DMS153 treated with DMSO at 0.1 percent for 48 hours (cell line): ENCODE measurements around the gene SLCO4A1.
A peak's percentile ranks its signal among the peaks of the same experiment; 100 is the strongest.

Experiments
- DNase-seq: peaks from one replicate; lab custom pipeline; 2025; ENCODE audit not compliant: unreplicated experiment; lab: John Stamatoyannopoulos, UW

The SLCO4A1 gene, protein sequence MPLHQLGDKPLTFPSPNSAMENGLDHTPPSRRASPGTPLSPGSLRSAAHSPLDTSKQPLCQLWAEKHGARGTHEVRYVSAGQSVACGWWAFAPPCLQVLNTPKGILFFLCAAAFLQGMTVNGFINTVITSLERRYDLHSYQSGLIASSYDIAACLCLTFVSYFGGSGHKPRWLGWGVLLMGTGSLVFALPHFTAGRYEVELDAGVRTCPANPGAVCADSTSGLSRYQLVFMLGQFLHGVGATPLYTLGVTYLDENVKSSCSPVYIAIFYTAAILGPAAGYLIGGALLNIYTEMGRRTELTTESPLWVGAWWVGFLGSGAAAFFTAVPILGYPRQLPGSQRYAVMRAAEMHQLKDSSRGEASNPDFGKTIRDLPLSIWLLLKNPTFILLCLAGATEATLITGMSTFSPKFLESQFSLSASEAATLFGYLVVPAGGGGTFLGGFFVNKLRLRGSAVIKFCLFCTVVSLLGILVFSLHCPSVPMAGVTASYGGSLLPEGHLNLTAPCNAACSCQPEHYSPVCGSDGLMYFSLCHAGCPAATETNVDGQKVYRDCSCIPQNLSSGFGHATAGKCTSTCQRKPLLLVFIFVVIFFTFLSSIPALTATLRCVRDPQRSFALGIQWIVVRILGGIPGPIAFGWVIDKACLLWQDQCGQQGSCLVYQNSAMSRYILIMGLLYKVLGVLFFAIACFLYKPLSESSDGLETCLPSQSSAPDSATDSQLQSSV

DNA sequence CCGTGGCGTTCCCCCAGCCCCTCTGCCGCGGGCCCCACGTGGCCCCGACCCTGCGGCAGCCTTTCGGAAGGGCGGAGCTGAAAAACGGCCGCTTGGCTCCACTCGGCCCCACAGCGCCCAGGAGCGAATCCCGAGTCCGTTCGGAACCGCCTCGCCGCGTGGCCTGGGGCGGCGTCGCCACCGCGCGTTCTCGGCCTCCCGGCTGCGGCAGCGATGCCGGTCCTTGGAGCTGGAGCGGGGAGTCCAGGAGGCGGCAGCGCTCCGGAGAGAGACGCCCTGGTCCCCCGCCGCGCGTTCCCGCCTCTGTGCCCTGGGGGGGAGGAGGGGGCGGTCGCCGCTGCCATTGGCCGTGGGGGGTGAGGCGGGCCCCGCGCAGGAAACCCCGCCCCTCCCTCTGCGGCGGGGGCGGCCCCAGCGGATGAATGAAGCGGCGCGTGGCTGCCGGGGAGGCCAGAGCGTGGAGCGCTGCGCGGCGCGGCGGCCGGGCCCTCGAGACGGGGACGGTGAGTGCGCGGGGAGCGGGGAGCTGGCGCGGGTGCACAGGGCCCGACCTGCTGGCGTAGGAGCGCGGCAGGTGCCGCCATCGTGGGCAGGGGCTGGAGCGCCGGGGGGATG is at the start of gene SLCO4A1:
SLCO4A1 (plus strand) TSS at position 453 of the 615 bp plus-strand sequence. CDS start 13,952 bp downstream, outside the sequence.
- peak; percentile 77 for DNase-seq

DNA sequence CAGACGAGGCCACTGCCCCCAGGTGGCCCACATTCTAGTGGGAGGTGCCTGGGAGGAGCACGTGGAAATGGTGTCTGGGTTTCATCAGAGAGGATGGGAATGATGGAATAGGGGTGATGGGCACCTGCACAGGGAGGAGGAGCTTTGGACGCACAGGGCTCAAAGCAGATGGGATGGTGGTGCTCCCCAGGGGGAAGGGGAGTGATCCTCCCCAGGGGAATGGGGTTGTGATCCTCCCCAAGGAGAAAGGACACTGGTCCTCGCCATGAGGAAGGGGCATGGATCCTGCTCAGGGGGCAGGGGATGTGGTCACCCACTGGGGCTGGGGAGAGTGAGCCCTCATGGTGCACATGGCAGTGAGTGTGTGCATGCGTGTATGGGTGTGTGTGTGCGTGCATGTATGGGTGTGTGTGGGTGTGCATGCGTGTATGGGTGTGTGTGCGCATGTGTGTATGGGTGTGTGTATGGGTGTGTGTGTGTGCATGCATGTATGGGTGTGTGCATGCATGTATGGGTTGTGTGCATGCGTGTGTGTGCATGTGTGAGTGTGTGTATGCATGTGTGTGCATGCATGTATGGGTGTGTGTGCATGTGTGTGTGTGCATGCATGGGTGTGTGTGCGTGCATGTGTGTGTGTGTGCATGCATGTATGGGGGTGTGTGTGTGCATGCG is 49.7 kb upstream of the SLCO4A1 start:
- no peak for DNase-seq

DNA sequence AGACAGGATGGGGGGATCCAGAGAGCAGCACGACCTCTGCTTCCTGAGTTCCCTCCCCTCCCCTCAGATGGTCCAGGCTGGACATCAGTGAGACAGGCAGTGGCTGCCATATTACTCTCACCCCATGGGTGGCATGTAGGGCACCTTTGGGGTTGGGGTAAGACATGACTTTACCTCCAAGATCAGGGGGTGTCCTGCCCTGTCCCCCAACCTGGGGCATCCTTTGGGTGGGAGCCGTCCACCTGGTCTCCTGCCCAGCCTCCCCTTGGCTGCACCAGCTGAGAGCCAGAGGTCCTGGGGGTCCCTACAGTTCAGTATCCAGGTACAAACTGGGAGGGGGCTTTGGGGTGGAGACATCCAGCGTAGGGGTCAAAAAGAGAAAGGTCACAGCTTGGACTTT is 48.7 kb upstream of the SLCO4A1 start:
- DNase-seq, result no peak

DNA sequence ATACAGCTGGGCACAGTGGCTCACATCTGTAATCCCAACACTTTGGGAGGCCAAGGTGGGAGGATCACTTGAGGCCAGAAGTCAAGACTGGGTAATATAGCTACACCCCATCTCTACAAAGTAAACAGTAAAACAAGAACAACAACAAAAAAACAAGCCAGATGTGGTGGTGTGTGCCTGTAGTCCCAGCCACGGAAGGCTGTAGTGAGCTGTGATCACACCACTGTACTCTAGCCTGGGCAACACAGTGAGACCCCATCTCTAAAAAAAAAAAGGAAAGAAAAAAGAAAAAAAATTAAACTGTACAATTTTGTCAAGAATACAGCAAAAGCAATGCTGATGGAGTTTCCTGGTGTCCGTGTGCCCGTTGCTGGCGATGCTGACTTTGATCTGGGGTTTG is 47.2 kb upstream of the SLCO4A1 start:
- DNase-seq, result no peak

DNA sequence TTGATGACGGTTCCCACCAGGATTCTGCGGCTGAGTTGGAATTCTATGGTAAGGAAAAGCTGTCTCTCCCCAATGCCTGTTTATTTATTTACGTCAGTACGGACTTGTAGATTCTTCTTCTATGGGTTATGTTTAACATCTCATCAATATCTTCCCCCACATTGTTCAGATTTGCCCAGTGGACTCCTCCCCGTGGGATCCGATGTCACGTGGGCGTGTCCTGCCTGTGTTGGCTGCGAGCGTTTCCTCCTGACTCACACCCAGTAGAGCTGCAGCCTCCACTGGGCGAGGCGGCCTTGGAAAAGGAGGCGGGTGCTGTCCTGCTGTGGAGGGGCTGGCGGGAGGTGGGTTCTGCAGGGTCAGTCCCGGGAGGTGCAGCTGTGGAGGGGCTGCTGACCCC is 46.8 kb upstream of the SLCO4A1 start:
- DNase-seq, result peak; percentile 27

DNA sequence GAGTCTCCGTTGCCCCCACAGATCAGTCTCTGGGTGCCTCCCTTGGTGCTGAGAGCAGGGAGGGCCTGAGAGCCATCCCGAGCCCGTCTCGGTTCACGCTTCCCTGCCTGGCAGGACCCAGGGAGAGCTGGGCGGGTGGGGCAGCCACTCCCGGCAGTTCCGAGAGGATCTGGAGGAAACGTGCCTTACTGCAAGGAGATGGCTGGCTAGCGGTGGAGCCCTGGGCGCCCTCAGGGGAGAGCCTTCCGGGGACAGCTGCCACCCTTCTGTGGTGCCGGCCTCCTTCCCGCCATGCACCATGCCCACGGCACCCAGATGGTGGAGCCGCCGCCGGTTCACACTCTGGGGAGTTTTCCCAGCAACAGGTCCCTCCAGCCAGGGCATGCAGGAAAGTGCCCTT is 45.8 kb upstream of the SLCO4A1 start:
- no peak for DNase-seq

DNA sequence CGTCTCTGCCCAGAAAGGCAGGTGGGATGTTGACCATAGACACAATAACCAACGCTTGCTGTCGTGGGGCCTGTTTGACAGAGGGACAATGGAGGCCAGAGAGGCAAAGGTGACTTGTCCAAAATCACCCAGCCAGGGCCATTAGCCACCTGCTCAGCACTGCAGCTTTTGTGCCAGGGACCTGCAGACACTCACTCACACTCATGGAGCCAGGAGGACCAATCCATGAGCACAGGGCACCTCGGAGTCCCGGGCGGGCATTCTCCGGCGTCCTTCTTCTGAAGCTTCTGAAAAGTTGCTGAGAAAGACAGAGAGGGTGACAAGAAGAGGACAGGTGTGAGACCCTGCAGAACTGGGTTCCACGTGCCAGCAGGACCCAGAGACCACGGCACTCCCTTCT is 45.4 kb upstream of the SLCO4A1 start:
- no peak for DNase-seq

DNA sequence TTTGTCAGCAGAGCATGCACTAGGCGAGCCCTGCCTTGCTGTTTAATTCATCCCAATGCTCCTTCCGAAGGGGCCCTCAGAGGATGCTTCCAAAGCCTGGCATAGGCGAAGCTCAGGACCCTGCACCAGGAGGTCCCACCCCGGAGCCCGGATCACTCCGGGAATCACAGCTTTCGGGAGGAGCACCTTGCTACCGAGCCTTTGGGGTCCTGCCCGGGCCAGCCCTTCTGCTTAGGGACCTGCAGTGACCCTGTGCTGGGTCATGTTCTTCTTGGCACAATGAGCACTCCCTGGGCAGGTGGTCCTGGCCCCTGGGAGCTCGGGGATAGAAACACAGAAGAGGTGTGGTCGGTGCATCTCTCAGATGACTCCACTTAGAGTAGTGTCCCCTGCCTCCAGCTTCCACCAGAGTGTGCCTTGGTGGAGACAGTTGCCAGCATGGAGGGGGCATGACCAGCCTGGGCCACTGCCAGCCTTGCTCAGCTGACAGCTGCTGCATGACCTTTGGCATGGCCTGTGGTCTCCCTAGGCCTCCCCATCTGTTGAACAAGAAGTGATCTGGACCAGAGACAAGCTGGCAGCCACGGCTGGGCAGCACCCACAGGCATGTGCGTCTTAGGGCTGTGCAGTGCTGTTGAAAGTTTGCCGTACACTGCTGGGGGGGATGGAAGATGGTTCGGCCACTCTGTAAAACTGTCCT is 44.7 kb upstream of the SLCO4A1 start:
- DNase-seq, result no peak

DNA sequence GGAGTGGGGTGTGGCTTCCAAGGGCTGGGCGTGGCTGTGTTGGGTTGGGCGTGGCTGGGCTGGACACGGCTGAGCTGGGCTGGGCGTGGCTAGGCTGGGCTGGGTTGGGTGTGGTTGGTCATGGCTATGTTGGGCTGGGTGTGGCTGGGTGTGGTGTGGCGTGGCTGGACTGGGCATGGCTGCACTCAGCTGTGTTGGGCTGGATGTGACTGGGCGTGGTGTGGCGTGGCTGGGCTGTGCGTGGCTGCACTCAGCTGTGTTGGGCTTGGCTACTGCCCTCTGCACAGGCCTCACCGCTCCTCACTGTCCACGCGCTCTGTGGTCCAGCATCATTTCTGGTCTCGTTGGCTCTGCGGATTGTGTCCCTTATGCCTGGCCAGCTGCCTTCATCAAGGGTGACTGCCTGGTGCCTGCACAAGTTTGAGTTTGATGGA is 43.5 kb upstream of the SLCO4A1 start:
- DNase-seq, result peak; percentile 14

DNA sequence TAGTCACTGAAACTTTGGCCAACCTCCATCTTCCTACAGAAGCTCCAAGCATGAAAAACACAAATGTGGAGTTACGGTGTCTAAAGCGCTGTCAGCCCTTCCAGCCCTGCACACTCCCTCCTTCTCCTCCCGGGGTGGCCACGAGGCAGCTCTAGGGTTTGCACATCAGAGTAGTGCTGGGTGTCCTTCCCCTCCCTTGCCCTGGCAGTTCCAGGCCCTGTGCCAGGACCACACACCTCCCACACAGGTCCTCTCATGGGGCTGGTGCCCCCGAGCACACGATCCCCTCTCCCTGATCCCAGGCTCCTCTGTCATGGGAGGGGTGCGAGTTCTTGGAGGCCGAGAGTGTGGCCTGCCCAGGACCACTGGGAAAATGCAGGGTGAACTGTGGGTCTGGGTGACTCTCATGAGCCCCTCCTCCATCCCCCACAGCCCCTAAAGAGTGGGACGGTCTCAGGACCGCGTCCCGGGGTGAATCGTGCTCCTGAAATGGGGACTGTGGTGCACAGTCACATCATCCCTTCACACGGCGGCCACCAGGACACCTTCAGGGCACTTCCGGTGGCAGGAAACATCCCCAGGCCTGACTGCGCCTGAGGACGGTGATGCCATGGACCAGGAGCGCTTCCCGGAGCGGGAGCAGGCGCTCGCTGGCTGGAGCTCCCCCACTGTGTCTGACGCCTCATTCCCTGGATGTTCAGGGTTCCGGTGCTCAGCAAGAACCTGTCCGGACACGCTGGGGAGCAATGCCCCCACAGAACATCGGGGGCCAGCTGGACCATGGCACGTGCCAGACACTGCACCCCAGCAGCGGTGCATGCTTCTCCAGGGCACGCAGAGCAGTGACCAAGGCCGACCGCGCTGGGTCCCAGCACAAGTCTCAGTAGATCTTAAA is 42.8 kb upstream of the SLCO4A1 start:
- DNase-seq, result no peak

DNA sequence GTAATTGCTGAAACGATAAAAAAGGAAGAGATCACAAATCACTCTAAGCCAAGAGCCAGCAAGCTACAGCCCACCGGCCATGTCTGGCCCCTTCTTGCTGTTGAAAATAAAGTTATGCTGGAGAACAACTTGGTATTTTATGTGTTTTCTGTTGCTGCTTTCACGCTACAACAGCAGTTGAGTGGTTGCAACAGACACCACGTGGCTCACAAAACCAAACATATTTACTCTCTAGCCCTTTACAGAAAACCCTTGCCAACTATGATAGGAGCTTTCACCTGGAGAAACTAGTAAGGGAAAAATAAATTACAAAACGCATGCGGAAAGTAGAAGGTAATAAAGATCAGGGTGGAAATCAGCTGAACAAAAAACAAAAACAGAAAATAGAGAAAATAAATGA is 41.1 kb upstream of the SLCO4A1 start:
- no peak for DNase-seq

DNA sequence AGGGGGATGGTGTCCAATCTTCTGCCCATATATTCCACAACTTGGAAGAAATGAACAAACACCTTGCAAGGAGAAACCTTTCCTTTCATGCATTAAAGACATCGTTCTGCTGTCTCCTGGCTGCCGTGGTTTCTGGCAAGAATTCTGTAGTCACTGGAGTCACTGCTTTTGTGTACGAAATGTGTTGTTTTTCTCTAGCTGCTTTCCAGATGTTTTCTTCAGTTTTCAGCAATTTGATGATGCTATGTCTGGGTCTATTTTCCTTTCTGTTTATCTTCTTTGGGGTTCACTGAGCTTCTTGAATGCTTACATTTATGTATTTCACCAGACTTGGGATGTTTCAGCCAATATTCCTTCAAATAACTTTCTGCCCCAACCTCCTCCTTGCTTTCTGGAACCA is 40.6 kb upstream of the SLCO4A1 start:
- no peak for DNase-seq

DNA sequence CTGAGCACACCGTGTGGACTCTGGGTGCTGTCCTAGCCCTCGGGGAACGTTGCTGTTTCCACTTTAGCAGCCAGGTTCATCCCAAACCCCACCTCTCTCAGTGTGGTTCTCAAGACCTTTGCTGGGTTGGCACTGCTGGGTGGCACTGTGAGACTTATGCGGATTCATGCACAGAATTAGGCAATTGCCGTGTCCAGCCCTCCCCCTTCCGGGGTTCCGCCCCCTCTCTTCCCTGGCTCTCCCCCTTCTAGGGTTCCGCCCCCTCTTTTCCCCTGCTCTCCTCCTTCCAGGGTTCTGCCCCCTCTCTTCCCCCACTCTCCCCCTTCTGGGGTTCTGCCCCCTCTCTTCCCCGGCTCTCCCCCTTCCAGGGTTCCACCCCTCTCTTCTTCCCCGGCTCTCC is 39.8 kb upstream of the SLCO4A1 start:
- no peak for DNase-seq

DNA sequence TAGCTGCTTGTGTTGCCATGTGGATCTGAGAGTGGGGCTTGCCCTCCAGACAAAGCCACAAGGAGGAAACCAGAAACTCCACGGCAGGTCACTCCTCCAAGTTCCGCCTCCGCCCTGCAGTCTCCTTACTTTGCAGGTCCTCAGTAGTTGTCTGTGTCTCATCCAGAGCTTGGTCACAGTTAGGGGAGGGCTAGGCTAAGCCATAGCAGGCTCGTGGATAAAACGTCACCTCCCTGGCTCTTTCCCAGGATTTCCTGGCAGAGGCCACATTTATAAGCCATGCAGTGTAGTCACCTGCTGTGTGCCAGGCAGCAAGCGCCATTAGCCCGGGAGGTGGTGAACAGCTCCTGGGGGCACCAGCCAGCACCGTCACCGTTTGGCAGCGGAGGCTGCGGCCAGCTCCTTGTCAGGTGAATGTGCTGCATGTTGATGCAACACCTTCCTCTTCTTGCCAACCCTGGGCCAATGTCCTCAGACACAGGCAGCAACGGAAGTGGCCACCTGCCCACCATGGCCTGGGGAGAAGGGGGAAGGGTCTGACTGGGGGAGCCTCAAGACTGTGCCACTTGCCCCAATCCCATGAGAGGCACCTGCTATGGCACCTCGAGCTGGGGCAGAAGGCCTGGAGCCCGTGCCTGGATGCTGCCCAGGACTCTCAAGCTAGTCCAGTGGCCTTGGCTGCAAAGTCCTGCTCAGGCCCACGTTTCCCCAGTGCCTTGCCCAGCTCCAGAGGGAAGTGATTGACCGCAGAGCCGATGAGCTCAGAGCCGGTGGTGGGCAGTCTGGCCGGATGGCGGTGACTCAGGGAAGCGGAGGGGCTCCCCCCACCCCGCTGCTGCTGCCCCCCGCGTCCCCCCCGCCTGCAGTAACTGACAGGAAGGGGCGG is 39.0 kb upstream of the SLCO4A1 start:
- no peak for DNase-seq

DNA sequence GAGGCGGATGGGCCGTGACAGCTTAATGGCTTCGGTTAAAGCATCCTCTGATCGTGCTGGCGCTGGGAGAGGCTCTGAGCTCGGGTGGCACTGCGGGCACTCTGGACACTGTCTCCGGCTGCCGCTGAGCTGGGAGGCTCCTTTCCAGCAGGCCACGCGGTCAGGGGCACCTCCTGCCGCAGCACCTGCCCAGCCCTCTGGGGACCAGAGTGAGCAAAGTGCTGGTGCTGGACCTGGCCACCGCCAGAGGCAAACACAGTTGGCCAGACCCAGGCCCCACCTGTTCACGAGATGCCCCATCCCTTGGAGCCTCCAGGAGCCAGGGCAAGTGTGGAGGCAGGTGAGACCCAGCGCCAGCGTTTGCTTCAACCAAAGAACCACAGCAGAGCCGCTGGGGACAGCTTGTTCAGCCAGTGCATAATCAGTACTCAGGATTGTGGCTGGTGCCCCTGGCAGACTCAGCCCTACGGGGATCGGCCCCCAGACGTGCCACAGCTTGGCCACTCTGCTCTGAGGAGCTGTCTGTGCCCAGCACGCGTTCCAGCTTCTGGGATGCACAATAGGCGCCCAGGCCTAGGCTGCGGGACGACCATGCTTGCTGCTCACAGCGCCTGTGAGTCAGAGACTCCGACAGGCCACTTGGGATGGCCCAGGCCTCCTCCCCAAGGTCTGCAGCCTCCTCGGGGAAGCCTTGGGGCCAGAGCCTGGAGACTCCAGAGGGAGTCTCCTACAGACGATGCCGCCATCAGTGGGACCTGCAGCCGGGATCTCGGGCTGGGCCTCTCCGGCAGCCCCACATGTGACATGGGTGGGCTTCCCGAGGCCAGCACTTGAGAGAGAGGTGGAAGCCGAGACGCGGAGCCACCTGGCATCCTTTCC is 38.2 kb upstream of the SLCO4A1 start:
- peak; percentile 9 for DNase-seq

DNA sequence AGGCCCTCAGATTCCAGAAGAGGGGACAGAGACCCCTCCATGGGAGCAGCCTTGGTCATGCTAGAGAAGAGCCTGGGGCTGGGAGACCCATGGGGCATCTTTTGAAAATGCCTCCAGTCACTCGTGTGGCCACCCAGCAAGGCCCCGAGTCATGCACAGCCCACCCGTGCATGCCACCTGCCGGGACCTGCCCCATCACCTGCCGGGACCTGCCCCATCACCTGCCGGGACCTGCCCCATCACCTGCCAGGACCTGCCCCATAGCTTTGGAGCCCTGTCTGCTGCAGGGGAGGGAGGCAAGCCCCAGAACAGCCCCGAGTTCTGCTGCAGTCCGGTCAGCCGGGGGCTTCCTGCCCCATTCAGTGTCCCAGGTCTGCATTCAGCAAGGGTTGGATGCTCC is 37.5 kb upstream of the SLCO4A1 start:
- DNase-seq, result no peak

DNA sequence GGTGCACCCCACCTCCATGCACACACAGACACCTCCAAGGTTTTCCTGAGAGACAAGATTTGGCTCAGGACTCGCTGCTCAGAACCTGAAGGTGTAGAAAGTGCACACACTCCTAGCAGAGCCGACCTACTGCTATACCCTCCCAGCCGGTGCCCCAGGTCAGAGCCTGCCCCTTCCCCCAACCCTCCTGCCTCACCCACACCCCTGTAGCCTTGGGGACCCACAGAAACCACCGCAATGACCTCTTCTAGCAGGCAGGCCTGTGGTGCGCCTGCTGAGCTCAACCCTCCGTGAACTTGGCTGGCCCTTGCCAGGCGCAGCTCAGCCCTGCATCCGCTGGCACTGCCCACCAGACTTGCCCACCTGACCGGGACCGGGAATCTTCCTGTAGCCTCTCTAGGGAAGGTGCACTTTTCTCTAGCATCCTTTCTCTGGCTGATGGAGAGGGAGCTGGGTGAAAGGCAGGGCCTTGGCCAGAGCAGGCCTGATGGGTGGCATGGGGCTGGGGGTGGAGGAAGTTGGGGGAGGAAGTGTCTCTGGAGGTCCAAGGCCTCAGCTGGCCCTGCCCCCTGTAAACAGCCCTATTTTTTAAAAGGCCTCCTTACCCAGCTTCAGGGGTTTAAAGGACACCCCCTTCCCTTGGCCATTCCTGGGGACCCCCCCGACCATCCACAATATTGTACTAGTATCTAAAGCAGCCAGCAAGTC is 36.9 kb upstream of the SLCO4A1 start:
- no peak for DNase-seq
